Stimulated activated CD8-positive, alpha-beta memory T cell treated with anti-CD3 and anti-CD28 coated beads, Interleukin-15, amount 100 ng/mL, for 4 hours (primary cell): ENCODE results near the gene RAB1B.
A peak's percentile ranks its signal among the peaks of the same experiment; 100 is the strongest.
"Not testable (repeated sequence)": the region's sequence is repeated elsewhere in the genome, so short reads cannot be mapped to it uniquely, and the experiment has no call there.

ENCODE experiments used
- DNase-seq, 2 donors: peaks; one replicate each; pipeline ENCODE4 v3.0.0-alpha.2; 2020; ENCODE audit warnings: low read depth in 2 of 2

The RAB1B gene

GRCh38 chr11:66309475-66309874 is 41.0 kb downstream of the RAB1B start:
- no peak for DNase-seq

DNA sequence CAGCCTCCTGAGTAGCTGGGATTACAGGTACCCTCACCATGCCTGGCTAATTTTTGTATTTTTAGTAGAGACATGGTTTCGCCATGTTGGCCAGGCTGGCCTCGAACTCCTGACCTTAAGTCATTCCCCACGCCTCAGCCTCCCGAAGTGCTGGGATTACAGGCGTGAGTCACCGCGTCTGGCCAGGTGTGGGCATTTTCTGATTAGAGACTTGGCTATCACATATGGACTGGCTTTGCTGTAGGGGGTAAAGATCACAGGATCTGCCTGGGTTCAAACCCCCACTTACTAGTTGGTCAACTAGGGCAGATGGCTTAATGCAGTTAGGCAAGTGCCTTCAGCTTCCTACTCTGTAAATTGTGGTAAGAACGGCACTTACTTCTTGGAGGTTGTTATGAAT is 41.9 kb downstream of the RAB1B start:
- DNase-seq, result no peak

GRCh38 chr11:66310803-66311440 is 42.5 kb downstream of the RAB1B start:
- DNase-seq, result not testable (repeated sequence)

DNA sequence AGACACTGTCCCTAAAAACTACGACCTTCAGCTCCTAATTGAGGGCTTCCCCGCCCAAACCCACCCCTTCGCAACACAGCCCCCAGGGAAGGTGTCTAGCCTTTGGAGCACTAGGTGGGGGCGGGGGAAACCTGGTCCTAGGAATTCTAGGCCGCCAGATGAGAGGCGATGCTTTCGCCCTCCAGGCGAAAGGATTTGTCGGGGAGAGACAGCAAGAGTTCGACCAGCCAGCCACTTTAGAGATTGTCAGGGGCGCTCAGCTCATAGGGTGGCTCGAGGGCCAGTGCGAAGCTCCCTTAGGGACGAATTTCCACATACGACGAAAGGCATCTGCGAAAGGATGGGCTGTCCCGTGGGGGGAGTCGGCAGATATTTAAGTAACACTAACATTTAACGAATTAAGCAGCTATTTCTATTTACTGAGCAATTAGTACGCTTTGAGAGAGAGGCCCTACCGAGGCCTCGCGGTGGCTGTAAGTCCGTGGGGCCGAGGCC is 43.1 kb downstream of the RAB1B start:
- no peak for DNase-seq

- DNase-seq, result peak; percentile 97 to 98
Measured at GRCh38 chr11:66311965-66312548, 43.6 kb downstream of the RAB1B start.

DNA sequence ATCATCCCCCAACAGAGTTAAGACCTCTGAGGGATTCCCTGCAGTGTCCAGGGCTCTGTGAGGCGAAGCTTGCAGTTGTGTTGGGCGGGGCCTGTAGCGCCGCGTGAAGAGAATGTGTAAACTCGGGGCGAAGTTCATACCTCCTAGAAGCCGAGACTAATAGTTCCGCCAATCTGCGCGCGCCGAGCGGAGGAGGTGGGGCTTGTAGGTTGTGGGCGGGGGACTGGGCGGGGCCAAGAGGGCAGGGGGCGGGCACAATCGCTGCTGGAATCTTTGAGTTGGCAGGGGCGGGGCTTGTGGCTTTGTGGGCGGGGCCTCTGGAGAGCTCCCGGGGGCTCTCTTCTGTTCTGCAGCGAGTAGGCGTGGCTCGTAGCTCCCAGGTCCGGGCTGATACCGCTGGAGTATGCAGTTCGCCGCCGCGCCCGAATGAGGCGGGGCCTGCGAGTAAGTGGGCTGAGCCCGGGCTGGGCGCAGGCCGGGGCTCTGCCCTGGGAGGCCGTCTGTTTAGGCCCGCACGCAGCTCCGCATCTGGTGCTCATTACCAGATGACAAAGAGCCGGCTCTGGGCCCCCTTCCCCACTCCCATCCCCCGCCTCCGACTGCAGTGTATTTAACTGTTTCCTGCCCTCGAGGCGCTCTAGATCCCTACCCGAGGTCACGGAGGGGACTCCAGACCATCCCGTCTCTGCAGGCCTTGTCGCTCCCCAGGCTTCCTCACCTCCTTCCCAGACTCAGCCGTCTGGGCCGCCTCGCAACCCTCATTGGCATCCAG is 44.3 kb downstream of the RAB1B start:
- DNase-seq, result peak; percentile 89 to 96

DNA sequence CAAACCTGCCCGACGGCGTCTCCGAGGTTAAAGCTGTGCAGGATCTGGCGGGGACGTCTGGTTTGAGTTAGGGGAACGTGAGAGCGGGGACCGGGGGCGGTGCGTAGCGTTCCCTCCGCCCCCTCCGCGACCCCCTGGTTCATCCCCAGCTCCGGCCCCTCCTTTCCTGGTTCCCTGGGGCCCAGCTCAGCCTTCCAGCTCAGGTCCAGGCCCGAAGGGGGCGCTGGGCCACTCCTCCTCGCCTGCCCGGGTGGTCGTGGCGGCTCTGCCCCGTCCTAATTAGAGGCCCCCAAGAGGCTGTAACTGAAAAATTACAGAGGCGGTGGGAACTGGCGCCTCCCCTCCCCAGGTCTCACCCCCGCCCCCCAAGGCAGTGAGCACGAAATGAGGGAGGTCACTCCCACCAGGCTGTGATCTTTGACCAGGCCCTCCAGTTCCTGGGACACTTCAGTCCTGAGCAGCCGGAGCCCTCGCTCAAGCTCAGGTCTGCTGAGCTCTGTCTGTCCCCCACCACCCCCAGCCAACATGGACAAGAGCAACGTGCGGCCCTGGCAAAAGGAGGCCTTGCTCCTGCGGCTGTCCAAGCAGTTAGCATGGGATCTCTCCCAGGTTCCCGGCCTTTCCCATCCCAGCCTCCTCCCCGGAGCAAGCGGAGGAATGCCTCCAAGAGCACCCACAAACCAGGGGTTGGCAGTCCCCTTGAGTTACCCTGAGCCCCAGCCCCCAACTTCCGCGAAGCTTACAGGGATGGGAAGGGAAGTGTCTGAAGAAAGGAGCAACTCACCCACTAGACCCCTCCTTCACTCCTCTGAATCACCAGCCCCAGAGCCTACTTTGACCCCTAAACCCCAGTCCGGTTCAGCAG is 45.1 kb downstream of the RAB1B start:
- DNase-seq, result no peak

- no peak for DNase-seq
Measured at GRCh38 chr11:66314186-66314501, 45.7 kb downstream of the RAB1B start.

DNA sequence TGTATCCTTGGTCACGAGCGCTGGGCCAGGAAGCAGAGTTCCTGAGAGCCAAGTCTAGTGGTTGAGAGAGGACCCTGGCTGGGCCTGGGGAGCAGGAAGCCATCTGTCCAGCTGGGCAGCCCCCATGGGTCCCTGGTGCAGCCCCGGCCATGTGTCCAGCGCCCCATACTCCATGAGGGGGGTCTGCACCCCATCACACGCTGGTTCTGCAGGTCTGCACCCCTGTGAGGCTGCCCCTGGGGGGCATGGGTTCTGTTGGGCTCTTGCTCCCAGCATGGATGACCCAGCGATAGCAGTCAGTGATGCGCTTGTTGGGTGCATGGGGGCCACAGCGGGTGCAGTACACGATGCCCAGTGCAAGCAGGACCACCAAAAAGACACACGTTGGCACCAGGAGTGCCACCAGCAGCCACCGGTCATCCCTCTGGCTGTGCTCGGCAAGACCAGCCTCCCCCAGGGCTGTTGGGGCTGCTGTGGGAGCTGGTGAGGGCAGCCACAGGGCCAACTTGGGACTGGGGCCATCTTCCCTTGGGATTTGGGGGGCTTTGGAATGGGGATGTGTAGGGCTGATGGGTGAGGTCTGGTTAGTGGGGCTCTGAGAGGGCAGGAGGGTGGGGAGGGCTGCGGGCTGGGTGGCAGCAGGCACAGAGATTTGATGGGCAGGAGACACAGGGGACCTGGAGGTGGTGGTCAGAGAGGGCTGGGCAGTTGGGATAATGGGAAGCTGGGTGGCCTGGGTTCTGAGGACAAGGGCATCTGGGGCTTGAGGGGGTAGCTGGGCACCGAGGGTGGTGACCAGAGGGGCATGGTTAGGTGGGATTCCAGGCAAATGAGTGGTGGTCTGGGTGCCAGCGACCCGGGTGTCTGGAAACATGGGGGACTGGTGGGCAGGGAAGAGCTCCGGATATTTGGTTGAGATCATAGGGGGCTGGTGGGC is 46.4 kb downstream of the RAB1B start:
- no peak for DNase-seq

DNA sequence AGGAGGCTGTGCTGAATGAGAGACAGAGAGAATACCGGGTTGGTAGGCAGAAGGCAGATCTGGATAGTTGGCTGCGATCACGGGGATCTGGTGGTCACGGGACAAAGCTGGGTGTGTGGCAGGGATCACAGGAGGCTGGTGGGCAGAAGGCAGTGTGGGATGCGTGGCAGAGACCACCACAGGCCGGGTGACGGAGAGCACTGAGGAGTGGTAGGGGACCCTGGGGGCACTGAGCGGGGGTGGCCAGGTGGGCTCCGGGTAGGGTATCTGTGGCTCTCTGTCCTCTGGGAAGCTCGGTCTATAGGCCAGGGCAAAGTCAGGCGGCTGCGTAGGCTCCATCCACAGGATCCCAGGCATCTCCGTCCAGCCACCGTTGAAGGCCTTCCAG is 47.1 kb downstream of the RAB1B start:
- DNase-seq, result no peak

DNA sequence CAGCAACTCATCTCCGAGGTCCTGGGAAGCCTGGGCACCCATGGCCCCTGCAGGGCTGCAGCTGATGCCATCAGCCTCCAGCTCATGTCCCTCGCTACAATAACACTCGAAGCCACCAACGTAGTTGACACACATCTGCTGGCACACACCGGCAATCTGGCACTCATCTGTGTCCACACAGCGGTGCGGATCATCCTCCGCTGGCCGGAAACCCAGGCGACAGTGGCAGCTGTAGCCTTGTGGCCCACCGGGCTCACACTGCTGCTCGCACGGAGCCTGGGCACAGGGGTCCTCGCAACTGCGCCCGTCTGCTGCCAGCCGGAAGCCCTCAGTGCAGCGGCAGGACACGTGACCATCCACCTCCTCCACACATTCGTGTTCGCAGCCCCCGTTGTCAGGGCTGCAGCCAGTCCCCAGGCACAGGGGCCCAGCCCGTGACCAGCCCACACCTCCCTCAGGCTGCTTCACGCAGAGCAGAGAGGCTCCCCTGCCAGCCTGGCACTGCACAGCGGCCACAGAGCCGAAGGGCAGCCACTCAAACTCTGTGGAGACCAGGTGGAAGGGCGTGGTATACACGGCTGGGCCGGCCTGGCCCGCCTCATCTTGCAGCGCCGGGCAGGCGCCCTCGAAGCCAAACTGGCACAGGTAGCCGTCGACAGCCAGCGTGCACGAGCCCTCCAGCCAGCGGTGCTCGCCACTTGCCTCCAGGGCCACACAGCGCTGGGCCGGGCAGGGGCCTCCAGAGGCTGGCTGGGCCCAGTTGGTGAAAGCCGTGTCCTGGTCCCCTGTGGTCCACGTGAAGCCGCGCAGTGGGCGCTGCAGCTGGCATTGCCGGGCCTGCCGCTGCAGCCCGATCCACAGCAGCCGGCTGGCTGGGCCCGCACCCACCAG is 47.7 kb downstream of the RAB1B start:
- DNase-seq, result no peak

- no peak for DNase-seq
Measured at GRCh38 chr11:66316849-66317251, 48.4 kb downstream of the RAB1B start, which contains the start of gene CD248. CD248 (minus strand) TSS chr11:66317044; CDS start chr11:66317027, 17 bp downstream.

DNA sequence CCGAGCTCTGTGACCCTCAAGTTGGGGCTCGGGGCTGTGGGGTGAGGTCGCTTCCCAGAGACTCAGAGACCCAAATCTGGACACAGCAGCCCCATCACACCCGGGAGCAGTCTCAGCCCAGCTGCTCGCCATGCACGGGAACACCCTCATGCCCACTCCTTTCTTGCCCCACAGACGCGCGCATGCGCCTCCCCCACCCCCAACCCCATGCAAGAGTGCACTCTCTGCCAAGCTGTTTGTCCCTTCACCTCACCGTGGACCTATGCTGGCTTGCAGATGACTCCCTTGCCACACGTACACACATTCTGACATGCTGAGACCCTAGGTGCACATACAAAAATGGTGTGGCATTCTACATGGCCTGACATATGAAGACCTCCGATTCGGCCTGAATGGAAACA is 48.9 kb downstream of the RAB1B start:
- no peak for DNase-seq

DNA sequence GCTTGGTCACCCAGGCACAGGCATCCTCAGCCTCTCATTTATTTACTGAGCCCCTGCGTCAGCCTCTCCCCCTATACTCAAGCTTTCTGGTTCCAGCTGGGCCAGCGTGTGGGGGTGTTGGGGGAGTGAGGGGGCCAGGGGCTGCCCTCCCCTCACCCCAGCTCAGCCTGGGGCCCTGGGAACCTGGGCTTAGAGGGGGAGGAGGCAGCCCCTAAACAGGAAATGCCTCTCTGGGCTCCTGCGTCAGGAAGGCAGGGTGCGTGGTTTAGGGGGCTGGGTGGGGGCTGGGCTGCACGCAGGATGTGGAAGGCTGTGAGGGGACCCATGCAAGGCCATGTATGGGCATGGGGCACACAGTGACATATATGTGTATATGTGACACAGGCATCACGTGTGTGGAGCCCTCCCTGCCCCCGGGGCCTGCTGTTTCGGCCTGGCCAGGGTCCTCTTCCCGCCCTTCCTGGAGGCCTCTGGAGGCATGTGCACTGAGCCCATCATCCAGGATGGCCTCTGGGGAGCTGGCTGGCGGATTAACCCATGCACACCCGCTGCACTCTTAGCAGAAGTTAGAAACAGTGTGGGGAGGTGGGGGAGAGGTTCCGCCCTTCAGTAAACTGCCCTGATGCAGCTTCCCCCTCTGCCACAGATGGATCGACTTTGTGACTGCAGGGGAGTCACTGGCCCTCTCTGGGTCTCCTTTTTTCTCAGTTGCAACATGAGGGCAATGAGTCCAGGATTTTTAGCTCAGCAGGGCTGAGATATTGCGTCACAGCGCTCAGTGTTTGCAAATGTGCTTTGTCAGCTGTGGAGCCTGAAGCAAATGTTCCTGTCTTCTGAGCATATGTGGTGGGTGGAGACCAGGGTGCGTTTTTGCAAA is 49.5 kb downstream of the RAB1B start:
- DNase-seq, result peak in 1 of 2 donors; percentile 34

- no peak for DNase-seq
Measured at GRCh38 chr11:66318600-66318970, 50.1 kb downstream of the RAB1B start.

DNA sequence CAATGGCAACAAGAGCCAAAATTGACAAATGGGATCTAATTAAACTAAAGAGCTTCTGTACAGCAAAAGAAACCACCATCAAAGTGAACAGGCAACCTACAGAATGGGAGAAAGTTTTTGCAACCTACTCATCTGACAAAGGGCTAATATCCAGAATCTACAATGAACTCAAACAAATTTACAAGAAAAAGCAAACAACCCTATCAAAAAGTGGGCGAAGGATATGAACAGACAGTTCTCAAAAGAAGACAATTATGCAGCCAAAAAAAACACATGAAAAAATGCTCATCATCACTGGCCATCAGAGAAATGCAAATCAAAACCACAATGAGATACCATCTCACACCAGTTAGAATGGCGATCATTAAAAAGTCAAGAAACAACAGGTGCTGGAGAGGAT is 51.9 kb downstream of the RAB1B start:
- DNase-seq, result not testable (repeated sequence)

GRCh38 chr11:66320748-66321147 is 52.3 kb downstream of the RAB1B start:
- not testable (repeated sequence) for DNase-seq

DNA sequence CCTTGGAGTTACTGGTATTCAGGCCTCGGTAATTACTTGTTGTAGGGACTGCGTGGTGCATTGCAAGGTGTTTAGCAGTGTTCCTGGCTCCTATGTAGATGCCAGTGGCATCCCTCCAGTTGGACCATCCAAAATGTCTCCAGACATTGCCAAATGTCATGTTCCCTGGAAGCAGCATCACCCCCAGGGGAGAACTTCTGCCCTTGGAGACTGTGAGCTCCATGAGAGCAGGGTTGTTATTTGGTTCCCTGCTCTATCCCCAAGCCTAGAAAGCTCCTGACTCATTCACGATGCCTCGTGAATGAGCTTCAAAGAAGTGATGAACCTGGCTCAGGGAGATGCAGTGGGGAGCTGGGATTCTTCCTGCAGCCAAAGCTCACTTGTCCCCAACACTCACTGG is 53.2 kb downstream of the RAB1B start:
- DNase-seq, result no peak
